GM18861 (cell line): Measurements from ENCODE around the gene KCNK7.
"Not testable (repeated sequence)": the region's sequence is repeated elsewhere in the genome, so short reads cannot be mapped to it uniquely, and the experiment has no call there.

Experiments used
- ATAC-seq: cut with Tn5 transposase; IDR thresholded peaks from one replicate; pipeline ENCODE4 v1.9.1; 2021; ENCODE audit not compliant: unreplicated experiment

The KCNK7 gene

GRCh38 chr11:65595543-65596281 lies at the start of gene KCNK7:
KCNK7 (minus strand) TSS chr11:65595800; CDS start chr11:65595772, 28 bp downstream.
- ATAC-seq: no peak

GRCh38 chr11:65644837-65645236 lies 49.2 kb upstream of the KCNK7 start:
- ATAC-seq: no peak

- no peak for ATAC-seq
Measured at GRCh38 chr11:65643971-65644370, 48.4 kb upstream of the KCNK7 start.

- ATAC-seq: no peak
Measured at GRCh38 chr11:65642014-65642671, 46.5 kb upstream of the KCNK7 start.

- no peak for ATAC-seq
Measured at GRCh38 chr11:65641297-65642013, 45.9 kb upstream of the KCNK7 start.

- no peak for ATAC-seq
Measured at GRCh38 chr11:65640483-65641296, 45.1 kb upstream of the KCNK7 start.

- ATAC-seq: peak; percentile 38
Measured at GRCh38 chr11:65639623-65640482, 44.3 kb upstream of the KCNK7 start.

GRCh38 chr11:65639228-65639597 lies 43.6 kb upstream of the KCNK7 start:
- not testable (repeated sequence) for ATAC-seq

- peak; percentile 26 for ATAC-seq
Measured at GRCh38 chr11:65637794-65638419, 42.3 kb upstream of the KCNK7 start, which contains the start of gene SIPA1. SIPA1 (plus strand) TSS chr11:65638101; CDS start chr11:65640922, 2,821 bp downstream.

- no peak for ATAC-seq
Measured at GRCh38 chr11:65637032-65637557, 41.5 kb upstream of the KCNK7 start.

GRCh38 chr11:65636108-65637031 lies 40.8 kb upstream of the KCNK7 start:
- ATAC-seq: no peak

- no peak for ATAC-seq
Measured at GRCh38 chr11:65634905-65635731, 39.5 kb upstream of the KCNK7 start.

GRCh38 chr11:65634440-65634839 lies 38.8 kb upstream of the KCNK7 start:
- no peak for ATAC-seq

GRCh38 chr11:65634109-65634436 lies 38.5 kb upstream of the KCNK7 start:
- no peak for ATAC-seq

GRCh38 chr11:65633390-65634108 lies 37.9 kb upstream of the KCNK7 start:
- ATAC-seq: no peak

- no peak for ATAC-seq
Measured at GRCh38 chr11:65630215-65630614, 34.6 kb upstream of the KCNK7 start.

- no peak for ATAC-seq
Measured at GRCh38 chr11:65629579-65629978, 34.0 kb upstream of the KCNK7 start.
